HG03457 (cell line): ENCODE results near the gene SYT2.
"Not testable (repeated sequence)": the region's sequence is repeated elsewhere in the genome, so short reads cannot be mapped to it uniquely, and the experiment has no call there.

ENCODE experiments used
- ATAC-seq: cut with Tn5 transposase; IDR thresholded peaks from one replicate; pipeline ENCODE4 v1.9.1; 2021; ENCODE audit warnings: moderate number of reproducible peaks; ENCODE audit not compliant: unreplicated experiment

SYT2 gene

GRCh38 chr1:202625416-202626360 lies 84.6 kb downstream of the SYT2 start:
- ATAC-seq: no peak

- ATAC-seq: no peak
These were observed 85.5 kb downstream of the SYT2 start for GRCh38 chr1:202624781-202625108.

GRCh38 chr1:202624088-202624780 lies 86.0 kb downstream of the SYT2 start:
- ATAC-seq: no peak

GRCh38 chr1:202623476-202623875 lies 86.8 kb downstream of the SYT2 start:
- not testable (repeated sequence) for ATAC-seq

- ATAC-seq: no peak
These were observed 87.2 kb downstream of the SYT2 start for GRCh38 chr1:202623075-202623474.

- no peak for ATAC-seq
These were observed 87.9 kb downstream of the SYT2 start for GRCh38 chr1:202622388-202622787.

GRCh38 chr1:202621446-202621845 lies 88.8 kb downstream of the SYT2 start:
- ATAC-seq: no peak

- ATAC-seq: not testable (repeated sequence)
These were observed 90.2 kb downstream of the SYT2 start for GRCh38 chr1:202620036-202620435.

- no peak for ATAC-seq
These were observed 90.7 kb downstream of the SYT2 start for GRCh38 chr1:202619505-202619904.

- ATAC-seq: not testable (repeated sequence)
These were observed 91.2 kb downstream of the SYT2 start for GRCh38 chr1:202619012-202619411.

GRCh38 chr1:202616355-202616915 lies 93.8 kb downstream of the SYT2 start:
- no peak for ATAC-seq

GRCh38 chr1:202615501-202616354 lies 94.5 kb downstream of the SYT2 start:
- no peak for ATAC-seq

GRCh38 chr1:202615208-202615500 lies 95.1 kb downstream of the SYT2 start:
- ATAC-seq: not testable (repeated sequence)

- ATAC-seq: not testable (repeated sequence)
These were observed 95.7 kb downstream of the SYT2 start for GRCh38 chr1:202614363-202615207.

- no peak for ATAC-seq
These were observed 96.7 kb downstream of the SYT2 start for GRCh38 chr1:202613571-202613970.

- ATAC-seq: not testable (repeated sequence)
These were observed 98.2 kb downstream of the SYT2 start for GRCh38 chr1:202612036-202612435.

GRCh38 chr1:202605515-202605914 lies 104.7 kb downstream of the SYT2 start:
- ATAC-seq: no peak

- ATAC-seq: no peak
These were observed 106.8 kb downstream of the SYT2 start for GRCh38 chr1:202603435-202603834.

GRCh38 chr1:202600432-202601041 lies 109.7 kb downstream of the SYT2 start:
- ATAC-seq: no peak
